Stomach (tissue), 9 donors: ENCODE measurements around the gene DPP6. TPM values are rescaled to one million over a fixed set of nuclear protein-coding genes. Genes with fewer than 3 reads are reported as not detected.

ENCODE experiments used
- DNase-seq, 2 donors: peaks; one replicate each; pipeline versions ENCODE4 v3.0.0 to v3.0.0-alpha.2; 2013 to 2019
- H3K27ac ChIP-seq, 5 donors: fragments of 200-600 bp in 4 of 5; sonication (generic) in 4 of 5; one replicate each; pipeline ENCODE4 v1.5.1; 2013 to 2019; ENCODE audit warnings: mild to moderate bottlenecking in 1 of 5, moderate library complexity in 1 of 5
- H3K27me3 ChIP-seq, 3 donors: fragments of 200-600 bp; sonication (generic); one replicate each; pipeline ENCODE4 v1.5.1; 2017 to 2019; ENCODE audit warnings: mixed run types in 1 of 3
- H3K36me3 ChIP-seq, 4 donors: fragments of 200-600 bp; sonication (generic); 1 replicate in 3 of 4; 2 replicates in 1 of 4; pipeline ENCODE4 v1.5.1; 2016 to 2019
- H3K4me1 ChIP-seq, 4 donors: fragments of 200-600 bp; sonication (generic); one replicate each; pipeline ENCODE4 v1.5.1; 2016 to 2019
- H3K4me3 ChIP-seq, 4 donors: fragments of 200-600 bp; sonication (generic) in 3 of 4; one replicate each; pipeline ENCODE4 v1.5.1; 2016 to 2019; ENCODE audit warnings: mild to moderate bottlenecking in 1 of 4
- H3K9me3 ChIP-seq, 4 donors: fragments of 200-600 bp; sonication (generic); one replicate each; pipeline ENCODE4 v1.5.1; 2016 to 2019
- EP300 ChIP-seq: sonication (generic); formaldehyde crosslinking; IDR thresholded peaks from one replicate; pipeline ENCODE4 v1.6.1; 2017; ENCODE audit warnings: antibody characterized with exemption
- POLR2A ChIP-seq, 4 donors: fragments of 450-650 bp; IDR thresholded peaks; one replicate each; pipeline ENCODE4 v1.6.1; 2016; ENCODE audit warnings: antibody characterized with exemption in 4 of 4, control low read depth in 2 of 4, mild to moderate bottlenecking in 1 of 4, moderate library complexity in 1 of 4
- POLR2AphosphoS5 ChIP-seq, 3 donors: sonication (generic); formaldehyde crosslinking; IDR thresholded peaks; one replicate each; pipeline ENCODE4 v1.6.1; 2016; ENCODE audit warnings: antibody characterized with exemption in 3 of 3
- WGBS, 5 donors: extraction: QIAGEN DNeasy Blood & Tissue Kit in 3 of 5; methylation state at CpG; one replicate each; pipeline versions ENCODE4 v1.1.5 to v1.1.7; 2013 to 2018; 5-methylcytosine and 5-hydroxymethylcytosine counted together
- intact Hi-C: fragments of 100-400 bp; cut with DNase I; formaldehyde crosslinking; loops from one replicate; pipeline ENCODE4 v1.15.1; 2023; ENCODE audit warnings: low total_unique reads
- polyA plus RNA-seq, 3 donors: library from polyadenylated mRNA; stranded (reverse); fragments of 200-250 nt; gene quantifications; one replicate each; pipeline ENCODE4 v1.2.3, GENCODE V29; 2013
- total RNA-seq, 5 donors: library from RNA; depleted of rRNA; stranded (reverse); fragments of >200 nt; gene quantifications; one replicate each; pipeline versions ENCODE4 v1.1.0 to v1.2.3, GENCODE V29; 2014 to 2016
- TF ChIP-seq, protein P1 (sequence below), 7 experiments: fragments of 450-650 bp in 4 of 7; fragments of 200-600 bp in 3 of 7; sonication (generic) in 3 of 7; IDR thresholded peaks; one replicate each; pipeline ENCODE4 v1.5.1; 2016 to 2019; ENCODE audit warnings: antibody characterized with exemption in 7 of 7, control low read depth in 2 of 7, mild to moderate bottlenecking in 1 of 7
- donor health status: healthy with polysubstance abuse.
- donor health status: Bipolar disorder and iron deficiency.
- donor health status: healthy.

DPP6 gene
- total and polyA plus RNA-seq, 8 donors: 0.15 to 29.8 (median 4.9) TPM

DNA sequence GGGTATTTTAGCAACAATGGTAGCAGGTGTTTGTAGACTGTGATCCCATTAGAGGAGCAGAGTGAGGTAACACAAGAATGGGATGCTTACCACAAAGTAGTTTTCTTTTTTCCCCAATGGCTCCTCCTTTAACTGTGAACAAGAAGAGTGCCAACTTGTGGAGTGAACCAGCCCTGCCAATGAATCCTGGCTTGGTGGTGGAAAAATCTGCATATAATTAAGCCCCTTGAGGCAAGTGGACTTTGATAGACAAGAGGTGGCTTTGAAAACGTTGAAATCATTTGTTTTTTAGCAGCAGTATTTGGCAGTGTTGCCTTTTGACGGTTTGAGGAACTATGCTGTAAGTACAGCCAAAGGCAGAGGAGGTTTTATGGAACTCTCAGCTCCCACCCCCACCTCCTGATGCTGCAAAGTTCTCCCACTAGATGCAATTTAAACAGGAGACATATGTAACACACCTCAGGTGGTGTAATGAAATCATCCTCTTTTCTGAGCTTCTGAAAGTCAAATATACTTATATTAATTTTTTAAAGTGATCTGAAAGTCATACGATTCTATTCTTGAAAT is 295.6 kb downstream of the DPP6 start:
- WGBS, 5 donors: 47 to 56% (median 53%) methylated on average over 3 of the region's 3 CpGs
- Histone ChIP-seq H3K36me3 (no peaks in the 10 kb centered on the region), H3K4me3 (no peak overlapping the region), H3K4me1 (no peaks in the 10 kb centered on the region), H3K27ac (no peak overlapping the region), H3K9me3 (peaks cover 0 to 3% (median 0%) of the 10 kb centered on the region in 4 donors), H3K27me3 (no peaks in the 10 kb centered on the region)
- DNase-seq: no peak
- intact Hi-C loops: no loop called here
- TF ChIP-seq, protein P1, sequence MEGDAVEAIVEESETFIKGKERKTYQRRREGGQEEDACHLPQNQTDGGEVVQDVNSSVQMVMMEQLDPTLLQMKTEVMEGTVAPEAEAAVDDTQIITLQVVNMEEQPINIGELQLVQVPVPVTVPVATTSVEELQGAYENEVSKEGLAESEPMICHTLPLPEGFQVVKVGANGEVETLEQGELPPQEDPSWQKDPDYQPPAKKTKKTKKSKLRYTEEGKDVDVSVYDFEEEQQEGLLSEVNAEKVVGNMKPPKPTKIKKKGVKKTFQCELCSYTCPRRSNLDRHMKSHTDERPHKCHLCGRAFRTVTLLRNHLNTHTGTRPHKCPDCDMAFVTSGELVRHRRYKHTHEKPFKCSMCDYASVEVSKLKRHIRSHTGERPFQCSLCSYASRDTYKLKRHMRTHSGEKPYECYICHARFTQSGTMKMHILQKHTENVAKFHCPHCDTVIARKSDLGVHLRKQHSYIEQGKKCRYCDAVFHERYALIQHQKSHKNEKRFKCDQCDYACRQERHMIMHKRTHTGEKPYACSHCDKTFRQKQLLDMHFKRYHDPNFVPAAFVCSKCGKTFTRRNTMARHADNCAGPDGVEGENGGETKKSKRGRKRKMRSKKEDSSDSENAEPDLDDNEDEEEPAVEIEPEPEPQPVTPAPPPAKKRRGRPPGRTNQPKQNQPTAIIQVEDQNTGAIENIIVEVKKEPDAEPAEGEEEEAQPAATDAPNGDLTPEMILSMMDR (IDR thresholded peaks at IDR 0.05): no peak

DNA sequence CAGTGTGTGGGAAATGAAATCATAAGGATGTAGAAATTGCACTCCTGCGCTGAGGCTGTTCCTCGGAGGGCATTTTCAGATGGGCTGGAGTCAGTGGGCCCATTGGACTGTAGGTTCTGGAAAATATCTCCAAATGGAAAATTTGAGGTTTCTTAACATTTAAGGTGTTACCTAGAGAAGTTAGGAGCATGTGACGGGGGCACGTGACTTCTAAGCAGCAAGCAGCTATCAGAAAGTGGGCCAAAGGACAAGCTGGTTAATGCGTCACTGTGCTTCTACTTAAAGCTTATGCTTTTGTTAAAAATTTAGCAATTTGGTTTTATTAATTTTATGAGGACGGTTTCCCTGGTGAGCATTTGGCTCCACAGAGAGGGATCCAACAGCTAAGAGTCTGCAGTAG is 298.7 kb downstream of the DPP6 start:
- 73 to 84% (median 80%) methylated on average over 6 of the region's 6 CpGs for whole genome bisulfite sequencing, 5 donors
- H3K27me3 ChIP-seq: no peaks in the 10 kb centered on the region
- H3K4me3 ChIP-seq: no peak overlapping the region
- no peaks in the 10 kb centered on the region for H3K36me3 ChIP-seq
- DNase-seq: no peak
- peaks cover 0 to 3% (median 0%) of the 10 kb centered on the region in 4 donors for H3K9me3 ChIP-seq
- no peak overlapping the region for H3K27ac ChIP-seq
- intact Hi-C loops: no loop called here
- TF ChIP-seq, protein P1 (IDR thresholded peaks at IDR 0.05): no peak
- TF ChIP-seq POLR2A (IDR thresholded peaks at IDR 0.05) (no peak), POLR2AphosphoS5 (IDR thresholded peaks at IDR 0.05) (no peak), EP300 (no peak)
- H3K4me1 ChIP-seq: no peaks in the 10 kb centered on the region

DNA sequence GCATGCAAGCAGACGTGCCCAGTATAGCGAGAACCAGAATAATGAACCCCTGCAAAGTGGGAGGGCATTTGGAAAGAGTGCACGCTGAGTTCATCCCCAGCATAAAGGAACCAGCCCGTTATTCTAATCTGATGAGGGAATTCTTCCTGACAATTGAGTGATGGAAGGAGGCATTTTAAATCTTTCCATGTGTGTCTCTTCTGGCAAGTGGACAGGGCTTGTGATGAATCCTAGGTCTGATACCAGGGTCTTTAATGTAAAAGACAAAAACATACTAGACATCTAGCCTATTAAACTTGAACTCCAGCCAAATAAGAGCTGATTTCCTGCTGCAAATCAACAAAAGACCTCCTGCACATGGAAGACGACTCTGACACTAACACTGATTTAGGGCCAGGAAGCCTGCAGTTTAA is 301.2 kb downstream of the DPP6 start:
- Histone ChIP-seq H3K36me3 (no peaks in the 10 kb centered on the region), H3K4me3 (no peak overlapping the region), H3K27ac (no peak overlapping the region), H3K27me3 (no peaks in the 10 kb centered on the region), H3K9me3 (peaks cover 0 to 3% (median 0%) of the 10 kb centered on the region in 4 donors), H3K4me1 (no peaks in the 10 kb centered on the region)
- 42 to 48% (median 43%) methylated on average over 5 of the region's 5 CpGs for WGBS, 5 donors
- TF ChIP-seq, protein P1 (IDR thresholded peaks at IDR 0.05): no peak
- no peak for TF ChIP-seq EP300
- TF ChIP-seq POLR2A (IDR thresholded peaks at IDR 0.05): no peak
- TF ChIP-seq POLR2AphosphoS5 (IDR thresholded peaks at IDR 0.05): no peak
- intact Hi-C loops: no loop called here
- peak in 1 of 2 donors; percentile 20 for DNase-seq

DNA sequence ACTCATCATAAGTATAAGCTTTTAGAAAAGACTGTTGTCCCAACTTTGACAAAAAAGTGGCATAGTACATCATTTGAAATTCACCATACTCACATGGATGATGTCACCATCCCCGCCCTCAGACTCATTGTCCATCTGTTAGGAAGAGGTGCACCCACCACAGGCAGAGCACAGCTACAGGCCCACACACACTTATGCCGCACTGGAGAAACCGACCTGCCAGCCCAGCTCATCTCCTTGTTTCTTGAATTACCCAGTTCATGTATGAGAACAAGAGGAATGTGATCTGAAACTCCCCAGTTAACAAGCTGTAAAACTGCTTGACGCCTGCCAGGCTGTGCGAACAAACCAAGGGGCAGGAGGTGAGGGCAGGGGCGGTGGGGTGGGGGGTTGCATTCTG is 312.0 kb downstream of the DPP6 start:
- no peaks in the 10 kb centered on the region for H3K4me1 ChIP-seq
- TF ChIP-seq POLR2A (IDR thresholded peaks at IDR 0.05) (no peak), POLR2AphosphoS5 (IDR thresholded peaks at IDR 0.05) (no peak), EP300 (no peak)
- TF ChIP-seq, protein P1 (IDR thresholded peaks at IDR 0.05): no peak
- no peaks in the 10 kb centered on the region for H3K9me3 ChIP-seq
- no peaks in the 10 kb centered on the region for H3K27me3 ChIP-seq
- no peak overlapping the region for H3K4me3 ChIP-seq
- WGBS, 5 donors: 65 to 73% (median 70%) methylated on average over 6 of the region's 6 CpGs
- H3K27ac ChIP-seq: no peak overlapping the region
- intact Hi-C loops: no loop called here
- no peaks in the 10 kb centered on the region for H3K36me3 ChIP-seq
- DNase-seq: no peak
